ENCODE results near the gene HCFC2. TPM values are rescaled to one million over a fixed set of nuclear protein-coding genes. Genes with fewer than 3 reads are reported as not detected.

Gene HCFC2
- polyA plus RNA-seq, 1 donor (not counting 4 experiments of a cell fraction or from before 2014, with no cell fraction given) = 8.3 TPM

DNA sequence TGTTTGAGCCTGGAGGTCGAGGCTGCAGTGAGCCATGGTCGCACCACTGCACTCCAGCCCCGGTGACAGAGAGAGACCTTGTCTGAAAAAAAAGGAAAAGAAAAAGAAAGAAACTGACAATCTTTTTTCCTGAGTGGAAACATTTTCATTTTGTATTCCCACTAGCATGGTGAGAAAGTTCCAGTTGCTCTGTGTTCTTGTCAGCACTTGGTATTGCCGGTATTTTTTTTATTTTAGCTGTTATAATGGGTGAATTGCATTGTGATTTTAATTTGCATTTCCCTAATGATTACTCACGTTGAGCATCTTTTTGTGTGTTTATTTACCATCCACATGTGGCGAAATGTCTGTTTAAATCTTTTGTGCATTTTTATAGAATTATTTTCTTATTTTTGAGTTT, 40.0 kb upstream of the HCFC2 start:
- Histone ChIP-seq H3K9ac (ENCODE audit: control insufficient read depth, extremely low read depth, insufficient read depth, low read length) (no peak overlapping the region), H3K4me3 (ENCODE audit: control insufficient read depth in 2 of 3, extremely low read depth in 1 of 3, insufficient read depth in 2 of 3, low read depth in 1 of 3, low read length in 3 of 3) (no peak overlapping the region), H3K9me3 (ENCODE audit: control insufficient read depth, low read depth, low read length) (no peaks in the 10 kb centered on the region), H3K27me3 (ENCODE audit: control insufficient read depth, extremely low read depth, insufficient read depth, low read length) (peaks cover 15% of the 10 kb centered on the region), H3K9me1 (ENCODE audit: control insufficient read depth, extremely low read depth, insufficient read depth, low read length) (no peaks in the 10 kb centered on the region), H2AFZ (ENCODE audit: control insufficient read depth, low read length) (no peak overlapping the region), H3K36me3 (ENCODE audit: control insufficient read depth in 2 of 2, extremely low read depth in 1 of 2, insufficient read depth in 2 of 2, low read length in 2 of 2) (no peaks in the 10 kb centered on the region), H3K27ac (ENCODE audit: control insufficient read depth, insufficient read depth, low read length) (no peak overlapping the region), H4K20me1 (ENCODE audit: control insufficient read depth, extremely low read depth, insufficient read depth, low read length) (no peaks in the 10 kb centered on the region), H3K79me2 (ENCODE audit: control insufficient read depth, insufficient read depth, low read length) (no peaks in the 10 kb centered on the region), H3K4me2 (ENCODE audit: control insufficient read depth, extremely low read depth, insufficient read depth, low read depth, low read length) (no peak overlapping the region), H3K4me1 (ENCODE audit: control insufficient read depth, extremely low read depth, insufficient read depth, low read length) (no peaks in the 10 kb centered on the region)
- FAIRE-seq (no peak), DNase-seq (ENCODE audit: low read depth, low spot score) (no peak)
- dilution Hi-C loops (cut with MboI; ENCODE audit: extremely low pct_ligation_motif_present, low sequenced_read_pairs) = no loop called here
- TF ChIP-seq, protein P1, sequence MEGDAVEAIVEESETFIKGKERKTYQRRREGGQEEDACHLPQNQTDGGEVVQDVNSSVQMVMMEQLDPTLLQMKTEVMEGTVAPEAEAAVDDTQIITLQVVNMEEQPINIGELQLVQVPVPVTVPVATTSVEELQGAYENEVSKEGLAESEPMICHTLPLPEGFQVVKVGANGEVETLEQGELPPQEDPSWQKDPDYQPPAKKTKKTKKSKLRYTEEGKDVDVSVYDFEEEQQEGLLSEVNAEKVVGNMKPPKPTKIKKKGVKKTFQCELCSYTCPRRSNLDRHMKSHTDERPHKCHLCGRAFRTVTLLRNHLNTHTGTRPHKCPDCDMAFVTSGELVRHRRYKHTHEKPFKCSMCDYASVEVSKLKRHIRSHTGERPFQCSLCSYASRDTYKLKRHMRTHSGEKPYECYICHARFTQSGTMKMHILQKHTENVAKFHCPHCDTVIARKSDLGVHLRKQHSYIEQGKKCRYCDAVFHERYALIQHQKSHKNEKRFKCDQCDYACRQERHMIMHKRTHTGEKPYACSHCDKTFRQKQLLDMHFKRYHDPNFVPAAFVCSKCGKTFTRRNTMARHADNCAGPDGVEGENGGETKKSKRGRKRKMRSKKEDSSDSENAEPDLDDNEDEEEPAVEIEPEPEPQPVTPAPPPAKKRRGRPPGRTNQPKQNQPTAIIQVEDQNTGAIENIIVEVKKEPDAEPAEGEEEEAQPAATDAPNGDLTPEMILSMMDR (optimal IDR thresholded peaks at IDR 0.05 in 1 of 3, IDR thresholded peaks at IDR 0.05 in 1 of 3, conservative IDR thresholded peaks at IDR 0.05 in 1 of 3; ENCODE audit: extremely low read depth in 1 of 3, insufficient read depth in 2 of 3, low read length in 3 of 3) = no peak
- TF ChIP-seq EZH2 (IDR thresholded peaks at IDR 0.05; ENCODE audit: low read length) = no peak

DNA sequence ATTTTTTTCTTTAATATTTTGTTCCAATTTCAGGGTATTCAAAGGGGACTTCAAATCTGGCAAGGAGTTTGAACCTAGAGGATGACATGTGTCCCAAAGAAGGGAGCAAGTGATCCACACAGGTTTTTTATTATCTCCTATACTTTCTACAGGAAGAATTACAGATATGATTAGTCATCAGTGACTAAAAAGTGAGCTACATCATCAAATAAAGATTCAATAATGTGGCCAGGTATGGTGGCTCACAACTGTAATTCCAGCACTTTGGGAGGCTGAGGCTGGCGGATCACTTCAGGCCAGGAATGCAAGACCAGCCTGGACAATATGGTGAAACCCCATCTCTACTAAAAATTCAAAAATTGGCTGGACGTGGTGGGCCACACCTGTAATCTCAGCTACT, 38.6 kb upstream of the HCFC2 start:
- no peak overlapping the region for H3K4me2 ChIP-seq (ENCODE audit: control insufficient read depth, extremely low read depth, insufficient read depth, low read depth, low read length)
- no peak overlapping the region for H3K9ac ChIP-seq (ENCODE audit: control insufficient read depth, extremely low read depth, insufficient read depth, low read length)
- H3K27me3 ChIP-seq (ENCODE audit: control insufficient read depth, extremely low read depth, insufficient read depth, low read length) = peaks cover 10% of the 10 kb centered on the region
- no peaks in the 10 kb centered on the region for H3K9me1 ChIP-seq (ENCODE audit: control insufficient read depth, extremely low read depth, insufficient read depth, low read length)
- FAIRE-seq (no peak), DNase-seq (ENCODE audit: low read depth, low spot score) (no peak)
- no peak overlapping the region for H3K27ac ChIP-seq (ENCODE audit: control insufficient read depth, insufficient read depth, low read length)
- no peak for TF ChIP-seq EZH2 (IDR thresholded peaks at IDR 0.05; ENCODE audit: low read length)
- TF ChIP-seq, protein P1 (optimal IDR thresholded peaks at IDR 0.05 in 1 of 3, IDR thresholded peaks at IDR 0.05 in 1 of 3, conservative IDR thresholded peaks at IDR 0.05 in 1 of 3; ENCODE audit: extremely low read depth in 1 of 3, insufficient read depth in 2 of 3, low read length in 3 of 3) = no peak
- no peaks in the 10 kb centered on the region for H3K9me3 ChIP-seq (ENCODE audit: control insufficient read depth, low read depth, low read length)
- dilution Hi-C loops (cut with MboI; ENCODE audit: extremely low pct_ligation_motif_present, low sequenced_read_pairs) = no loop called here
- no peaks in the 10 kb centered on the region for H3K36me3 ChIP-seq (ENCODE audit: control insufficient read depth in 2 of 2, extremely low read depth in 1 of 2, insufficient read depth in 2 of 2, low read length in 2 of 2)
- no peaks in the 10 kb centered on the region for H3K79me2 ChIP-seq (ENCODE audit: control insufficient read depth, insufficient read depth, low read length)
- H4K20me1 ChIP-seq (ENCODE audit: control insufficient read depth, extremely low read depth, insufficient read depth, low read length) = no peaks in the 10 kb centered on the region
- H3K4me3 ChIP-seq (ENCODE audit: control insufficient read depth in 2 of 3, extremely low read depth in 1 of 3, insufficient read depth in 2 of 3, low read depth in 1 of 3, low read length in 3 of 3) = no peak overlapping the region
- H3K4me1 ChIP-seq (ENCODE audit: control insufficient read depth, extremely low read depth, insufficient read depth, low read length) = no peaks in the 10 kb centered on the region
- no peak overlapping the region for H2AFZ ChIP-seq (ENCODE audit: control insufficient read depth, low read length)

Data from keratinocyte (primary cell).